GM19351 (cell line): ENCODE data around the gene RPF1.
"Not testable (repeated sequence)": the region's sequence is repeated elsewhere in the genome, so short reads cannot be mapped to it uniquely, and the experiment has no call there.

Experiments used
- ATAC-seq: cut with Tn5 transposase; IDR thresholded peaks from one replicate; pipeline ENCODE4 v1.9.1; 2021; ENCODE audit warnings: mild to moderate bottlenecking, moderate library complexity; ENCODE audit not compliant: unreplicated experiment

The RPF1 gene

GRCh38 chr1:84478876-84479868, at the start of gene RPF1:
Gene RPF1, plus strand, starts transcription at chr1:84479266. Its CDS starts 16 bp downstream, at chr1:84479282.
- ATAC-seq = peak; percentile 96

GRCh38 chr1:84430546-84430945, 48.5 kb upstream of the RPF1 start:
- no peak for ATAC-seq

GRCh38 chr1:84433258-84434080, 45.6 kb upstream of the RPF1 start:
- peak; percentile 56 for ATAC-seq

GRCh38 chr1:84434081-84434769, 44.8 kb upstream of the RPF1 start:
- ATAC-seq = no peak

- ATAC-seq = no peak
Measured at GRCh38 chr1:84434801-84435549, 44.1 kb upstream of the RPF1 start.

GRCh38 chr1:84436876-84437655, 42.0 kb upstream of the RPF1 start:
- peak; percentile 47 for ATAC-seq

- peak; percentile 99 for ATAC-seq
Measured at GRCh38 chr1:84442256-84442655, 36.8 kb upstream of the RPF1 start.

GRCh38 chr1:84442747-84443646, 36.1 kb upstream of the RPF1 start:
- not testable (repeated sequence) for ATAC-seq

GRCh38 chr1:84448704-84449103, 30.4 kb upstream of the RPF1 start:
- ATAC-seq = not testable (repeated sequence)

- ATAC-seq = no peak
Measured at GRCh38 chr1:84450910-84451309, 28.2 kb upstream of the RPF1 start.

- ATAC-seq = no peak
Measured at GRCh38 chr1:84452436-84452835, 26.6 kb upstream of the RPF1 start.

- no peak for ATAC-seq
Measured at GRCh38 chr1:84462118-84462517, 16.9 kb upstream of the RPF1 start.

GRCh38 chr1:84467298-84467697, 11.8 kb upstream of the RPF1 start:
- ATAC-seq = no peak

GRCh38 chr1:84476225-84476624, 2.8 kb upstream of the RPF1 start:
- no peak for ATAC-seq

- ATAC-seq = peak; percentile 22
Measured at GRCh38 chr1:84479998-84480397, 932 bp downstream of the RPF1 start.

- no peak for ATAC-seq
Measured at GRCh38 chr1:84480650-84481049, 1.6 kb downstream of the RPF1 start.

GRCh38 chr1:84481317-84481716, 2.3 kb downstream of the RPF1 start:
- no peak for ATAC-seq

- ATAC-seq = no peak
Measured at GRCh38 chr1:84488107-84488506, 9.0 kb downstream of the RPF1 start.
